HUES48 (cell line): ENCODE measurements around the gene TEDC2.
A peak's percentile ranks its signal among the peaks of the same experiment; 100 is the strongest.

Experiments
- H3K27ac ChIP-seq: one replicate; pipeline ENCODE4 v1.7.0; 2013; ENCODE audit warnings: low read depth, low read length, inconsistent platforms
- H3K27me3 ChIP-seq: 2 replicates; pipeline ENCODE4 v1.6.1; 2013; ENCODE audit warnings: mild to moderate bottlenecking, low read length; ENCODE audit not compliant: control insufficient read depth, insufficient read depth
- H3K36me3 ChIP-seq: 2 replicates; pipeline ENCODE4 v1.6.1; 2013; ENCODE audit warnings: low read length; ENCODE audit not compliant: control insufficient read depth, insufficient read depth
- H3K4me1 ChIP-seq: 2 replicates; pipeline ENCODE4 v1.6.1; 2013; ENCODE audit warnings: mild to moderate bottlenecking, low read length; ENCODE audit not compliant: control insufficient read depth, insufficient read depth
- H3K4me3 ChIP-seq: 2 replicates; pipeline ENCODE4 v1.5.1; 2013; ENCODE audit warnings: mild to moderate bottlenecking, low read depth, low read length
- H3K9ac ChIP-seq: 2 replicates; pipeline ENCODE4 v1.6.1; 2013; ENCODE audit warnings: mild to moderate bottlenecking, low read depth, low read length, moderate library complexity
- H3K9me3 ChIP-seq: 2 replicates; pipeline ENCODE4 v1.6.1; 2013; ENCODE audit warnings: low read length; ENCODE audit not compliant: control insufficient read depth, insufficient read depth

The TEDC2 gene

DNA sequence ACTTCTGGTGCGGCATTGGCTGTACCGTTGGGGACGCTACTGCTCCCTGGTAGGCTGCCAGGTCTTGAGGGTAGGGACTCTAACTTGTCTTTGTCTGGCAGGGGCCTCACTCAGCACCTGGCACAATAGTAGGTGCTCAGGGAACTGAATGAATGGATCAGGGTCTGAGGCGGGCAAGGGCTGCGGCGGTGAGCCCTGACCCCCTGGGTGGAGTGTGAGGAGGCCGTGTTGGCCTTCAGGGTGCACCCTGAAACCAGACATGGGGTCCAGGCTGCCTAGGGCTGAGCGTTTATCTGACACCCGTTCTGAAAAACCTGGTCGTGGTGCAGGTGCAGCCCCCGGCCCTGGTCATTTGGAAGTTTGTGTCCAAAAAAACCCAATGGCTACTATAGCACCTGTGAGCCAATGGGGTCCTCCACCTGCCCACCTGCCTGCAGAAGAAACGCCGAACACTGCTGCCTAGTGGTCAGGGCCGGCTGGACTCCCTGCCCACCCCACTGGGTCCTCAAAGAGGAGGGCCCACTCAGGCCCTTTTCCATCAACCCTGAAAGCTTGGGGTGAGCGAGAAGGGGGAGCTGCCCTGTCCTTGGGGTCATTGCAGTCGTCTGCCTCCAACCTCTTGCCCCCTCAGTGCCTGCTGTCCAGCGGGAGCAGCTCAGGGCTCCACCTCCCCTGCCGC is 49.0 kb downstream of the TEDC2 start:
- Histone ChIP-seq H3K4me1 (peaks cover 16% of the 10 kb centered on the region; the same call in 1 of the 2 replicates), H3K27ac (no peak overlapping the region), H3K9ac (no peak overlapping the region), H3K36me3 (no peaks in the 10 kb centered on the region), H3K4me3 (no peak overlapping the region), H3K9me3 (no peaks in the 10 kb centered on the region), H3K27me3 (no peaks in the 10 kb centered on the region)

GRCh38 chr16:2511128-2511800 is 51.4 kb downstream of the TEDC2 start:
- Histone ChIP-seq H3K36me3 (no peaks in the 10 kb centered on the region), H3K4me3 (no peak overlapping the region), H3K27me3 (no peaks in the 10 kb centered on the region), H3K27ac (no peak overlapping the region), H3K4me1 (peaks cover 21% of the 10 kb centered on the region; the same call in 1 of the 2 replicates), H3K9me3 (no peaks in the 10 kb centered on the region), H3K9ac (no peak overlapping the region)

DNA sequence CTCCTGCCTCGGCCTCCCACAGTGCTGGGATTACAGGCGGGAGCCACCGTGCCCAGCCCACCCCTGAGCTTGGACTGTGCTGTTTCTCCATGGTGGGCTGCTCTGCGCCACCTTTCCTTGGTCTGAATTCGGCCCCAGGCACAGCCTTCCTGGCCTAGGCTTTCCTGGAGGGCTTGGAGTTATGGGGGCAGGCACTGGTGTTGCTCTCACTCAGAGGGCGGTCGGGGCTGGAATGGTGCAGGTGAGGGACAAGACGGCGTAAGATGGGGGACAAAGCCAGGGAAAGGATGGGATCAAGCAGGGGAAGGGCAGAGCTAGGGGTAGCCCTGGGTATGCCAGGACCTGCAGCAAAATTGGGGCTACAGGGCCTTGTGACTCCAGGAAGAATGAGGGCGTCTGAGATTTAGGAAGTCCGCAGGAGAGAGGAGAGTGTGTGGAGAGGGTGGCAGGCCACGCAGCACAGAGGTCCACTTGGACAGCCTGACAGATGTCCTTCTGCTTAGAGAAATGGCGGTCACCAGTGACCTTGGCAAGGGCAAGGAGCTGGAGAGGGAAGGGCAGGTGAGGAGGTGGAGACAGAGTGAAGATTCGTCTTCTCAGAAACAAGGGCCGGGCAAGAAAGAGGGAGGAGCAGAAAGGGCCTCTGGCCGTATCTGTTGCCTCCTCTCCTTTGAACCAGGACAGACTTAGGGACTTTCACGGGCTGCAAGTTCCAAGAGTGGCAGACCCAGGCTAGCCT is 52.3 kb downstream of the TEDC2 start:
- H3K9ac ChIP-seq, result no peak overlapping the region
- no peaks in the 10 kb centered on the region for H3K27me3 ChIP-seq
- H3K9me3 ChIP-seq, result no peaks in the 10 kb centered on the region
- no peak overlapping the region for H3K27ac ChIP-seq
- H3K4me1 ChIP-seq, result peaks cover 21% of the 10 kb centered on the region; the same call in 1 of the 2 replicates
- H3K36me3 ChIP-seq, result no peaks in the 10 kb centered on the region
- no peak overlapping the region for H3K4me3 ChIP-seq

- H3K4me1 ChIP-seq, result peaks cover 21% of the 10 kb centered on the region; the same call in 1 of the 2 replicates
- H3K27me3 ChIP-seq, result no peaks in the 10 kb centered on the region
- H3K27ac ChIP-seq, result peak overlapping the region; percentile 96
- H3K9me3 ChIP-seq, result no peaks in the 10 kb centered on the region
- H3K36me3 ChIP-seq, result no peaks in the 10 kb centered on the region
- H3K4me3 ChIP-seq, result peak overlapping the region; percentile 81
- H3K9ac ChIP-seq, result peak overlapping the region; percentile 95
These were observed 53.0 kb downstream of the TEDC2 start for GRCh38 chr16:2512735-2513404.

GRCh38 chr16:2513405-2514332 is 53.8 kb downstream of the TEDC2 start, which contains the start of gene ATP6V0C:
ATP6V0C (plus strand) TSS chr16:2513952; CDS start chr16:2514104, 152 bp downstream.
- Histone ChIP-seq H3K9ac (peak within 1 kb of the TSS; percentile 95), H3K27ac (peak within 1 kb of the TSS; percentile 96), H3K27me3 (no peaks in the 10 kb centered on the region), H3K36me3 (no peaks in the 10 kb centered on the region), H3K9me3 (no peaks in the 10 kb centered on the region), H3K4me1 (peaks cover 21% of the 10 kb centered on the region; the same call in 1 of the 2 replicates), H3K4me3 (peak within 1 kb of the TSS; percentile 81)
